Hematopoietic multipotent progenitor cell treated with erythropoietin and hydrocortisone succinate and interleukin-3 and kit ligand, for 4 days (in vitro differentiated cells): ENCODE measurements around the gene NOS1AP.
A peak's percentile ranks its signal among the peaks of the same experiment; 100 is the strongest.
"Not testable (repeated sequence)": the region's sequence is repeated elsewhere in the genome, so short reads cannot be mapped to it uniquely, and the experiment has no call there.

ENCODE experiments used
- DNase-seq: peaks from one replicate; pipeline ENCODE4 v3.0.0-alpha.2; 2015

The NOS1AP gene

DNA sequence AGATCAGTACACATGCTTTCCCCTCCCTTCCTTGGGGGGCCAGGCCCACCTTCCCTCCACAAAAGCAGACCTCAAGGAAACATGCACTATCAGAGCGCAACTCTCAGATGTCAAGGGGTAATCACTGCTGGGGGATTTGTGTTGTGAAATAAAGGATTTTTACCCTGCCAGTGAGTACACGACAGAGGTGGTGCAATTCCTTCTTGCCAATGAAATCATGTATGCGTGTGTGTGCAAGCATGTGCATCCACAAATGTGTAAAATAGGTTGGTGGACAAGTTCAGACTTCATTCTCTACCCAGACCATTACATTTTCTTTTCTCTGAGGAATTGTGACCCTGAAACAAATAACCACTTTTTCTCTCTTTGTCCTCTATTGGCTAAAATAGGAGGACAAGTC lies 9.8 kb upstream of the NOS1AP start:
- no peak for DNase-seq

- DNase-seq = no peak
These were observed 9.2 kb upstream of the NOS1AP start for GRCh38 chr1:162060314-162060713.

DNA sequence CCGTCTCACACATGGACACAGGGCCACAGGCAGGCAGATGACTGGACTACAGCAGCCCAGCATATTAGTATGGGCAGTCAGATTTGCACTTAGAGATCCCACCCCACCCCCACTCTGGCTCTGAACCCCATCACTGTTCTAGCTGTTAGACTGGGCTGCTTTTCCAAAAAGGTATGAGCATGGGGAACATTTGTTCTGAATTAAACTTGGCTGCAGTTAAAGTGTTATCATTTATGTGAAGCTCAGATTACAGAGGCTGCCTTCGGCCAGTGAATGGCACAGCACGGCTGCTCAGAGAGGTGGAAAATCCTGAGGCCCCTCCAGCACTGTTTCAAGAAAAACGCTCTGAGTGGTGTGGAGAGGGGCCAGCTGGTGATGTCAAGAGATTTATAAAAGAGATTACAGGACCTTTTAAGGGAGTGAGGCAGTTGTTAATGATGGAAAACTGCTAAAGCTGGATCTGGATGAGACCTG lies 6.9 kb upstream of the NOS1AP start:
- DNase-seq = no peak

- no peak for DNase-seq
These were observed 4.5 kb upstream of the NOS1AP start for GRCh38 chr1:162065016-162065415.

DNA sequence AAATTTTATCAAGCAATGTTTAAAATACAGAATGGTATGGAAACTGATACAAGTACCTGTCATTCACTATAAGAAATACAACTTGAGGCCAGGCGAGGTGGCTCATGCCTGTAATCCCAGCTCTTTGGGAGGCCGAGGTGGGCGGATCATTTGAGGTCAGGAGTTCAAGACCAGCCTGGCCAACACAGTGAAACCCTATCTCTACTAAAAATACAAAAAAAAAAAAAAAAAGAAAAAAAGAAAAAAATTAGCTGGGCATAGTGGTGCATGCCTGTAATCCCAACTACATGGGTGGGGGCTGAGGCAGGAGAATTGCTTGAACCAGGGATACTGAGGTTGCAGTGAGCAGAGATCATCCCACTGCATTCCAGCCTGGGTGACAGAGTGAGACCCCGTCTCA lies 2.7 kb upstream of the NOS1AP start:
- DNase-seq = not testable (repeated sequence)

DNA sequence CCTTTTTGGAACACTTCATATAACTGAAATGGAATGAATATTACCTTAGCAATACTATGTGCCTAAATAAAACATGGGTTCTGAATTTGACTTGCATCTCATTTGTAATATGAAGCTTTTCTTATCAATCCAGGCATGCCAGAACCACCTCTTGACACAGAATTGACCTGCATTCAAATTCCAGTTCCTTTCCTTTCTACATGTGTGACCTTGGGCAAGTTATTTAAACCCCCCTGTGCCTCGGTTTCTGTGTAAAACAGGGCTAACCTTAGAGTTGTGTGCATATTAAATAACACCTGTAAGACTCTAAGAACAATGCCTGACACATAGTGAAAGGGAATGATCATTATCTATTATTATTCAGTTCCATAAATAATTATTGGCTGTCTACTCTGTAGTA lies 2.0 kb upstream of the NOS1AP start:
- no peak for DNase-seq

DNA sequence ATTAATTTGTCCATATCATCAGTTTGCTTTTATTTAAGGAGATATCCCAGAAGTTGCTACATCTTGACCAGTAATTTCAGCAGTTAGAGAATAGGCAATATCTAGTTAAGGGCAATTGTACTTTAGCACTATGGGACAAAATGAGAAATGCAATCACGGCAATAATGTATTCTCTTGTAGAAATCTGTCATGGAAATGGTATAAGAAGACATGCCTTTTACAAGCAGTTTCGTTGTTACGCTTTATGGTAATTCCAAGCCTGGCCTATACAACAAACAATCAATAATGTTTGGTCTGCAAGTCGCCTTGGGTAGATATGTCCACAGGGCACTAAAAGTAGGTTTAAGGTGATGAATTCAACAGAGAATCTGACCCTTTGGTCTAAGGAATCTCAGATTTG lies 1.2 kb upstream of the NOS1AP start:
- no peak for DNase-seq

DNA sequence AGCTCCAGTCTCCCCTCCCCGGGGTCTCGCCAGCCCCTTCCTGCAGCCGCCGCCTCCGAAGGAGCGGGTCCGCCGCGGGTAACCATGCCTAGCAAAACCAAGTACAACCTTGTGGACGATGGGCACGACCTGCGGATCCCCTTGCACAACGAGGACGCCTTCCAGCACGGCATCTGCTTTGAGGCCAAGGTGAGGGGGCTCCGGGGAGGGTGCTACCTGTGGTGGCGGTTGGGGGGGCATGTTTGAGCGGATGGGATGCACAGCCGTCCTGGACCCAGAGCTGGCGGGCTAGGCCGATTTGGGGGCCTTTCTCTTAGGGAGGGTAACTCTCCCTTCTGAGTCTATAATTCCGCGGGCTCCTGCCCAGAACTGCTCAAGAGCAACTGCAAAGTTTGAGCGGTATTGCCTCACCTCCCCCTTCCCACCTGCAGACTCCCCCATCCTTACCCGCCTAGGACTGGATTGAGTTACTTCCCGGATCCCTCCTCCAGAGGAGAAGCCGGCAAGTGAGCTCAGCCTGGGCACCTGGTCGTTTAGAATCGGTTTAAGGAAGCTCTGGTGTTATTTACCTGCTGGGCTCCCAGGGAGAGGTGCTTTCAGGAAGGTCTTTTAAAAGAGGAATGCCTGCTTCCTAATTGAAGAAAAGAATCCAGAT lies 730 bp downstream of the NOS1AP start:
- peak; percentile 17 for DNase-seq

DNA sequence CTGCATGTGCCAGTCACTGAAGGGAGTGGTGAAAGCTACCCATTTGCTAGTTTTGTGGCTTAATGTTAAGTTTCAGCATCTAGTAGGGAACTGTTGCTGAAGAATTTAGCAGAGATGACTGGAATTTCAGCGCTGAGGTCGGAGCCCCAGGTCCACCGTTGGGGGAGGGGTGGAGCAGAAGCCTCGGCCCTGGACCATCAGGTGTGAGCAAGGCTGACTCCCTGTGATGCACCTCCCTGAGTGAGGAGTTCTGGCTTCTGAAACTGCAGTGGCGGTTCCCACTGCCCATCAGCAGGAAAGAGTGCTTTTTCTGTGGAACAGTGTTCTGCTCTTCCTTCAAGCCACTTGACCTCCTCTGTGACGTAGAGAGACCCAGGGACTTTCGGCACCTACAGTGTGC lies 1.3 kb downstream of the NOS1AP start:
- DNase-seq = no peak

GRCh38 chr1:162072740-162073139 lies 3.2 kb downstream of the NOS1AP start:
- no peak for DNase-seq

- no peak for DNase-seq
These were observed 5.0 kb downstream of the NOS1AP start for GRCh38 chr1:162074276-162075005.

- DNase-seq = no peak
These were observed 6.4 kb downstream of the NOS1AP start for GRCh38 chr1:162075862-162076261.

- DNase-seq = no peak
These were observed 8.3 kb downstream of the NOS1AP start for GRCh38 chr1:162077648-162078299.

- no peak for DNase-seq
These were observed 9.5 kb downstream of the NOS1AP start for GRCh38 chr1:162079030-162079429.

- no peak for DNase-seq
These were observed 11.1 kb downstream of the NOS1AP start for GRCh38 chr1:162080472-162081015.

GRCh38 chr1:162081316-162081715 lies 11.8 kb downstream of the NOS1AP start:
- DNase-seq = no peak

DNA sequence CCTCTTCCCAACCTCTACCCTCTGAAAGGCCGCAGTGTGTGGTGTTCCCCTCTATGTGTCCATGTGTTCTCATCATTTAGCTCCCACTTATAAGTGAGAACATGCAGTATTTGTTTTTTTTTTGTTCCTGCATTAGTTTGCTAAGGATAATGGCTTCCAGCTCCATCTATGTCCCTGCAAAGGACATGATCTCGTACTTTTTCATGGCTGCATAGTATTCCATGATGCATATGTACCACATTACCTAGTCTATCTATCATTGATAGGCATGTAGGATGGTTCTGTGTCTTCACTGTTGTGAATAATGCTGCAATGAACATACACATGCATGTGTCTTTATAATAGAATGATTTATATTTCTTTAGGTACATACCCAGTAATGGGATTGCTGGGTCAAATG lies 12.6 kb downstream of the NOS1AP start:
- DNase-seq = not testable (repeated sequence)

DNA sequence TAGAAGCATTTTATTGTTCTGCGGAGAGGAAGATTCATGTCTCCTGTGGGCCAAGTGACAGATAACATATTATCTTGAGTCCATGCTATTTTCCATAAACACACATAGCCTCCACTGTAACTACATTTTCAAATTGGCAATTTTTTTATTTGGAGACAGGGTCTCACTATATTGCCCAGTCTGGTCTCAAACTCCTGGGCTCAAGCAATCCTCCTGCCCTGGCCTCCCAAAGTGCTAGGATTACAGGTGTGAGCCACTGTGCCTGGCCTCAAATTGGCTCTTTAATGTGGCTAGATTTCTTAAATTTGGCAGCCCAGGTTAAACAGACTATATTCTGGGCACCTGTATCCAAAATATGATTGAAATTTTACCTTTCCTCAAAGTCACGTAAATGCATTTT lies 13.8 kb downstream of the NOS1AP start:
- no peak for DNase-seq

DNA sequence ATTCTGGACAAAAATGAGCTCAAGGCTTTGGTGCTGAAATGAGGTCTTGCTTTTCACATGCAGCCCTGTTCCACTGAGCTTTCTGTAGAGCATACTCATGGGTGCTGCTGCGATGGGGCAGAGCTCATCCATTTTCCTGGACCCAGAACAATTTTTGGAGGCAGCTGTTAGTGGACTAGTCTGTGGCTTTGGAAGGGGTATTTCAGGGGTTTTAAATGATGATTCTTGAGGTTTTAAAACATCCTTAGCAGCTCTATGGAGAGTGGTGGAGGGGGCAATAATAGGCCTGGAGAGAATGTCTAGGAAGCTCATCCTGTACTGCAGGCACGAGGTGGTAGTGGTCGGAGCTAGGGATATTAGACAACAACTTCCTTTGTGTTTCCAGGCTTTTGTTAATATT lies 16.5 kb downstream of the NOS1AP start:
- no peak for DNase-seq

GRCh38 chr1:162087111-162087510 lies 17.6 kb downstream of the NOS1AP start:
- DNase-seq = peak; percentile 17

DNA sequence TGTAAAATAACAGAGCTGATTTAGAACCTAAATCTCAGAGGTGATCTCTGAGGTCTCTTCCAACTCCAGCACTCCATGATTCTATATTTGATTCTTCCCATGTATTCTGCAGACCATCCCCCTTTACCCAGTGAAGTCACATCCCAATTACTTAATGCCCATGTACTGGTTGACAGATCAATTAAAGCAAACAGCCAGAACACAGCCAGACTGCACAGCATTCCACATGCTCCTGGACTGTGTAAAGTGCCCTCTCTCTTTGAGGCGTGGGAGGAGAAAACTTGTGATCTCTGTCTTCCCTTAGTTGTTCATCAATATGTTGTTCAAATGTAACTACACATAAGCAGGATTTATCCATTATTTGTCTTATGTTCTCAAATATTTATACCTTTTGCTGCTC lies 18.1 kb downstream of the NOS1AP start:
- no peak for DNase-seq

DNA sequence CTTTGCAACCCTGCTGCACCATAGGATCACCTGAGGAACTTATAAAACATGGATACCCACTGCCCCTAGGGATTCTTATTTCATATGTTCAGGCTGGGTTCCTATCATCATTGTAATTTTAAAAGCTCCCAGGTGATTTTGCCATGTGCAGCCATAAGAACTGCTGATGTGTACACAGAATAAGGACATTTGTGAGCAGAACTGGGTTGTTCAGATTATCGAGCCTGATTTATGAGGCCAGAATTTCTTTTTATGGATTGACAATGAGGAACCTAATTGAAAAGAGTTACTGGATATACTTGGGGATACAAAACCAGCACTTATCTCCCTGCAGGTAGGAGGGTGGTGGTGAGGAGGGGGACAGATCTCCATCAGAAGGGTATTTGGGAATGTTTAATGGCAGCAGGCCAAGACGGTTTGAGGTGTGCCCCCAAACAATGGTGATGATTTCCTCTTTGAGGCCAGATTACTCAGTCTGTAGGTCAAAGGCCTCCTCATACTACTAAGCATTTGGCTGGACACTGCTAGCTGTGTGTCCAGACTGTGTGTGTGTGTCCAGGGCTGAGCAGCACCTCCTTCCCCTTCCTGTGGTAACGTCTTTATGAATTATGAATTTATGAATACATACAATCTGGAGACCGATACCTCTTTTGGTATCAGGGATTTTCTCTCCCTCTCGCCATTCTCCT lies 18.9 kb downstream of the NOS1AP start:
- DNase-seq = no peak

DNA sequence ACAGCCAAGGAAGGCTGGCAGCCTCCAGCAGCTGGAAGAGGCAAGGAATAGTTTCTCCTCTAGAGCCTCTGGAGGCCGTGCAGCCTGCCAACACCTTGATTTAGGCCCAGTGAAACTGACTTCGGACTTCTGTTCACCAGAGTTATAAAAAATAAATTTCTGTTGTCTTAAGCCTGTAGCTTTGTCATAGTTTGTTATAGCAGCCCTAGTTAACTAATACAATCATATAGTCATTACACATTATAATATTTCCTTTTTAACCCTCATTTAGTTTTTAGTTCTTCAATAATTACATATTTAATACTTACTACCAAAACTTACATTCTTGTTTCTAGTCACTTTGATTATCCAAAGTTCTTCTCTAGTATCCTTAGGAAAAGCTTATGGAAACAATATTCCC lies 20.3 kb downstream of the NOS1AP start:
- no peak for DNase-seq
